GM12874 (cell line): ENCODE results near the gene FCRLB.
A peak's percentile ranks its signal among the peaks of the same experiment; 100 is the strongest.

Experiments used
- CTCF ChIP-seq: IDR thresholded peaks from 2 replicates; pipeline ENCODE4 v1.5.1; 2011; ENCODE audit warnings: low read depth, mild to moderate bottlenecking, control low read depth, low read length, moderate library complexity; ENCODE audit not compliant: insufficient read depth

Gene FCRLB

GRCh38 chr1:161747801-161748200 is 26.5 kb downstream of the FCRLB start:
- TF ChIP-seq CTCF: no peak

- peak; percentile 39 for TF ChIP-seq CTCF
These were observed 28.4 kb downstream of the FCRLB start, which contains the start of gene DUSP12 for GRCh38 chr1:161749509-161750407. Gene DUSP12, plus strand, starts transcription at chr1:161749786. Its CDS starts 16 bp downstream, at chr1:161749802.

- peak; percentile 70 for TF ChIP-seq CTCF
These were observed 42.3 kb downstream of the FCRLB start for GRCh38 chr1:161763522-161764098.

GRCh38 chr1:161766102-161766981 is 45.0 kb downstream of the FCRLB start, which contains the start of gene ATF6:
Gene ATF6, plus strand, starts transcription at chr1:161766320. Its CDS starts 41 bp downstream, at chr1:161766361.
- no peak for TF ChIP-seq CTCF

GRCh38 chr1:161768461-161768860 is 47.1 kb downstream of the FCRLB start:
- TF ChIP-seq CTCF: no peak

GRCh38 chr1:161768986-161769672 is 47.8 kb downstream of the FCRLB start:
- TF ChIP-seq CTCF: no peak
